PC-9 (cell line): ENCODE results near the gene ADGB. TPM values are rescaled to one million over a fixed set of nuclear protein-coding genes. Genes with fewer than 3 reads are reported as not detected.

ENCODE experiments used
- BruUV-seq: library from RNA; stranded (reverse); fragments of 400-500 nt; replicated peaks from 2 replicates; lab custom pipeline; 2021; lab: Mats Ljungman, UMichigan
- CTCF ChIA-PET: fragments of 300-600 bp; sonication (Branson Sonifier 250); formaldehyde crosslinking; loops from one replicate; lab custom pipeline; 2022; ENCODE audit warnings: antibody characterized with exemption; lab: Charles Lee
- POLR2A ChIA-PET: fragments of 300-600 bp; sonication (Branson Sonifier 250); formaldehyde crosslinking; loops from one replicate; lab custom pipeline; 2022; ENCODE audit warnings: antibody characterized with exemption; ENCODE audit not compliant: unreplicated experiment; lab: Charles Lee
- DNase-seq, 2 experiments: peaks; one replicate each; pipeline versions ENCODE4 v3.0.0 to v3.0.0-alpha.2; 2015 to 2022; ENCODE audit warnings: mixed read lengths in 1 of 2
- H2AFZ ChIP-seq: fragments of 200-600 bp; sonication (generic); 2 replicates; pipeline ENCODE4 v1.8.1; 2017; ENCODE audit warnings: antibody characterized with exemption
- H3F3A ChIP-seq: fragments of 200-600 bp; sonication (generic); 2 replicates; pipeline ENCODE4 v1.8.1; 2017; ENCODE audit warnings: antibody characterized with exemption, mild to moderate bottlenecking, low read depth; ENCODE audit not compliant: insufficient read depth
- H3K27ac ChIP-seq: fragments of 200-600 bp; sonication (generic); 2 replicates; pipeline ENCODE4 v1.6.1; 2016; ENCODE audit warnings: mixed run types
- H3K27me3 ChIP-seq: fragments of 200-600 bp; sonication (generic); 2 replicates; pipeline ENCODE4 v1.6.1; 2016; ENCODE audit warnings: low read depth, mixed run types; ENCODE audit not compliant: insufficient read depth
- H3K36me3 ChIP-seq: fragments of 200-600 bp; sonication (generic); 2 replicates; pipeline ENCODE4 v1.6.1; 2016; ENCODE audit warnings: low read depth, mixed run types
- H3K4me1 ChIP-seq: fragments of 200-600 bp; sonication (generic); replicated peaks from 2 replicates; pipeline ENCODE4 v1.6.1; 2016; ENCODE audit warnings: mixed run types; ENCODE audit not compliant: insufficient read depth
- H3K4me2 ChIP-seq: fragments of 200-600 bp; sonication (generic); 2 replicates; pipeline ENCODE4 v1.6.1; 2017; ENCODE audit warnings: mixed run types
- H3K4me3 ChIP-seq: fragments of 200-600 bp; sonication (generic); 2 replicates; pipeline ENCODE4 v1.6.1; 2016; ENCODE audit warnings: mixed run types
- H3K79me2 ChIP-seq: fragments of 200-600 bp; sonication (generic); 2 replicates; pipeline ENCODE4 v1.6.1; 2017; ENCODE audit warnings: low read depth, mixed run types
- H3K9me2 ChIP-seq: fragments of 200-600 bp; sonication (generic); 2 replicates; pipeline ENCODE4 v1.8.1; 2017; ENCODE audit warnings: mild to moderate bottlenecking; ENCODE audit not compliant: insufficient read depth
- H3K9me3 ChIP-seq: fragments of 200-600 bp; sonication (generic); 2 replicates; pipeline ENCODE4 v1.8.1; 2016; ENCODE audit warnings: low read depth; ENCODE audit not compliant: insufficient read depth
- H4K20me1 ChIP-seq: fragments of 200-600 bp; sonication (generic); 2 replicates; pipeline ENCODE4 v1.8.1; 2017; ENCODE audit not compliant: insufficient read depth
- EZH2 ChIP-seq: fragments of 200-600 bp; sonication (generic); IDR thresholded peaks from 2 replicates; pipeline ENCODE4 v1.8.0; 2017; ENCODE audit warnings: antibody characterized with exemption, low read depth
- intact Hi-C: fragments of 100-400 bp; cut with micrococcal nuclease; formaldehyde crosslinking; loops from one replicate; pipeline ENCODE4 v1.10.0; 2022; ENCODE audit not compliant: unreplicated experiment
- total RNA-seq: library from RNA; stranded (reverse); gene quantifications from 2 replicates; pipeline ENCODE4 v1.2.3, GENCODE V29; 2021
- TF ChIP-seq, protein P1 (sequence below): fragments of 200-600 bp; sonication (generic); conservative IDR thresholded peaks from 2 replicates; pipeline ENCODE4 v1.6.1; 2017; ENCODE audit warnings: mixed run types, antibody characterized with exemption, mild to moderate bottlenecking, moderate library complexity

ADGB gene
- total RNA-seq, 1 experiment from 2014 or later = not detected

DNA sequence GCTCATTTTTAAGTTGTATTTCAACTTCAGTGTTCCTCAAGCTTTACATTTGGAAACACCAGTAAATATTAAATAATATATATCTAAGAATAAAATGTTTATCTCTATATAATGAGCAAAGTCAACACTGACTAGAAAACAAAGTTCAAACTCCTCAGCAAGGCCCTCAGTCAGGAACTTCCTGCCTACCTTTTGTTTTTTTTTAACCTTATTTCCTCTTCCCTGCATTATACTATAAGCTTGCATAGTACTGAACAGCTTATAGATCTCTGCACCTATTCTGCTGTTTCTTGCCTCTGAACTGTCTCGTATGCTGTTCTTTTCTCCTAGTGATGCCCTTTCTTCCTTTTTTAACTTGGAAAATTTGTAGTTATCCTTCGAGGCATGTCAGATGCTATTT, 29.6 kb downstream of the ADGB start:
- intact Hi-C loops = no loop called here
- ChIA-PET POLR2A (no interaction called here), CTCF (no interaction called here)
- H3K9me2 ChIP-seq = no peaks in the 10 kb centered on the region
- H3K4me1 ChIP-seq = no peaks in the 10 kb centered on the region
- no peaks in the 10 kb centered on the region for H3K27me3 ChIP-seq
- BruUV-seq = no TSS peak
- TF ChIP-seq, protein P1, sequence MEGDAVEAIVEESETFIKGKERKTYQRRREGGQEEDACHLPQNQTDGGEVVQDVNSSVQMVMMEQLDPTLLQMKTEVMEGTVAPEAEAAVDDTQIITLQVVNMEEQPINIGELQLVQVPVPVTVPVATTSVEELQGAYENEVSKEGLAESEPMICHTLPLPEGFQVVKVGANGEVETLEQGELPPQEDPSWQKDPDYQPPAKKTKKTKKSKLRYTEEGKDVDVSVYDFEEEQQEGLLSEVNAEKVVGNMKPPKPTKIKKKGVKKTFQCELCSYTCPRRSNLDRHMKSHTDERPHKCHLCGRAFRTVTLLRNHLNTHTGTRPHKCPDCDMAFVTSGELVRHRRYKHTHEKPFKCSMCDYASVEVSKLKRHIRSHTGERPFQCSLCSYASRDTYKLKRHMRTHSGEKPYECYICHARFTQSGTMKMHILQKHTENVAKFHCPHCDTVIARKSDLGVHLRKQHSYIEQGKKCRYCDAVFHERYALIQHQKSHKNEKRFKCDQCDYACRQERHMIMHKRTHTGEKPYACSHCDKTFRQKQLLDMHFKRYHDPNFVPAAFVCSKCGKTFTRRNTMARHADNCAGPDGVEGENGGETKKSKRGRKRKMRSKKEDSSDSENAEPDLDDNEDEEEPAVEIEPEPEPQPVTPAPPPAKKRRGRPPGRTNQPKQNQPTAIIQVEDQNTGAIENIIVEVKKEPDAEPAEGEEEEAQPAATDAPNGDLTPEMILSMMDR = no peak
- TF ChIP-seq EZH2 = no peak
- H3K4me3 ChIP-seq = no peak overlapping the region
- H2AFZ ChIP-seq = no peak overlapping the region
- no peaks in the 10 kb centered on the region for H3F3A ChIP-seq
- H4K20me1 ChIP-seq = no peaks in the 10 kb centered on the region
- no peak for DNase-seq
- H3K4me2 ChIP-seq = no peak overlapping the region
- no peaks in the 10 kb centered on the region for H3K36me3 ChIP-seq
- H3K9me3 ChIP-seq = 0 out of 2 replicates have a peak, but pooled peaks cover 3% of the 10 kb centered on the region
- no peaks in the 10 kb centered on the region for H3K79me2 ChIP-seq
- H3K27ac ChIP-seq = no peak overlapping the region

DNA sequence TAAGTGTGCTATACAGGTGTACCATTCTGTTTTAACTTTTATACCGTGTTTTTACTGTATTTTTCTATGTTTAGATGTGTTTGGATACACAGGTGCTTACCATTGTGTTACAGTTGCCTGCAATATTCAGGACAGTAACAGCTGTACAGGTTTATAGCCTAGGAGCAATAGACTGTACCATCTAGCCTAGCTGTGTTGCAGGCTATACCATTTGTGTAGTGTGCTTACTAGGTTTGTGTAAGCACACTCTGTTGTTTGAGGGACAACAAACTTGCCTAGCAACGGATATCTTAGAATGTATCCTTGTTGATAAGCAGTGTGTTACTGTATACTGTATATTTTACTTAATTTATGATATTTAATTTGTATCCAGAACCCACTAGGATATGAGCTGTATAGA, 35.2 kb downstream of the ADGB start:
- Histone ChIP-seq H3K27ac (no peak overlapping the region), H3K9me2 (no peaks in the 10 kb centered on the region), H4K20me1 (no peaks in the 10 kb centered on the region), H3K27me3 (no peaks in the 10 kb centered on the region), H2AFZ (no peak overlapping the region), H3K4me3 (no peak overlapping the region), H3K36me3 (no peaks in the 10 kb centered on the region), H3F3A (no peaks in the 10 kb centered on the region), H3K4me2 (no peak overlapping the region), H3K9me3 (no peaks in the 10 kb centered on the region), H3K79me2 (no peaks in the 10 kb centered on the region), H3K4me1 (no peaks in the 10 kb centered on the region)
- intact Hi-C loops = no loop called here
- BruUV-seq = no TSS peak
- CTCF ChIA-PET = no interaction called here
- no peak for TF ChIP-seq EZH2
- TF ChIP-seq, protein P1 = no peak
- no peak for DNase-seq
- POLR2A ChIA-PET = no interaction called here

DNA sequence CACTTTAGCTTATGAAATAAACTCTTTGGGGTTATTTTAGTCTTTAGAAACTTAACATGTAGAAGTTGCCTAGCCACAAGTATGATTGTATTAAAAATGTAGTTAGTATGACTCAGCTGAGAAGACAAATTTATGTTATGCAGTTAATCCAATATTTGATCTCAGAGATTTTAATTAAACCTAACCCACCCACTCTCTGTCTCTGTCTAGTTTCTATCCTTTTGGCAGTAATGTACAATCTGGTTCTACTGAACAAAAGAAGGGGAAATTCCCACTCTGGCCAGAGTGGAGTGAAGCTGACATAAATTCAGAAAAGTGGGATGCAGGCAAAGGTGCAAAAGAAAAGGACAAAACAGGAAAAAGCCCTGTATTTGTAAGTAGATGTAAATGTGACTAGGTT, 36.4 kb downstream of the ADGB start:
- Histone ChIP-seq H3K27ac (no peak overlapping the region), H3K4me2 (no peak overlapping the region), H2AFZ (no peak overlapping the region), H3K9me2 (no peaks in the 10 kb centered on the region), H3K4me1 (no peaks in the 10 kb centered on the region), H3K79me2 (no peaks in the 10 kb centered on the region), H3K27me3 (no peaks in the 10 kb centered on the region), H3K9me3 (no peaks in the 10 kb centered on the region), H3K36me3 (no peaks in the 10 kb centered on the region), H4K20me1 (no peaks in the 10 kb centered on the region), H3F3A (no peaks in the 10 kb centered on the region), H3K4me3 (no peak overlapping the region)
- ChIA-PET CTCF (no interaction called here), POLR2A (no interaction called here)
- TF ChIP-seq, protein P1 = no peak
- TF ChIP-seq EZH2 = no peak
- intact Hi-C loops = no loop called here
- no TSS peak for BruUV-seq
- no peak for DNase-seq
